HEK293 (cell line): ENCODE results near the gene RPS6KA2.

Source experiments
- CTCF ChIA-PET: fragments of 350-600 bp; formaldehyde crosslinking; extraction: SDS; loops from one replicate; lab custom pipeline; 2021; ENCODE audit warnings: antibody characterized with exemption; lab: Yijun Ruan, JAX
- POLR2A ChIA-PET: fragments of 300-600 bp; formaldehyde crosslinking; extraction: SDS; loops from one replicate; lab custom pipeline; 2020; ENCODE audit warnings: antibody characterized with exemption, inconsistent platforms; lab: Yijun Ruan, JAX
- H3K27ac ChIP-seq: fragments of 200-500 bp; sonication (Bioruptor generic); 2 replicates; pipeline ENCODE4 v1.5.1; 2014; ENCODE audit warnings: low read depth, low read length, control low read depth, inconsistent platforms; ENCODE audit errors: extremely low read depth
- H3K36me3 ChIP-seq, 2 experiments: fragments of 200-500 bp in 1 of 2; sonication (Bioruptor generic) in 1 of 2; 1 replicate in 1 of 2; 2 replicates in 1 of 2; pipeline ENCODE4 v1.5.1; 2014 to 2017; ENCODE audit warnings: inconsistent platforms in 2 of 2, low read length in 2 of 2; ENCODE audit not compliant: control insufficient read depth in 2 of 2, insufficient read depth in 1 of 2
- H3K4me1 ChIP-seq: fragments of 200-500 bp; sonication (Bioruptor generic); 2 replicates; pipeline ENCODE4 v1.5.1; 2014; ENCODE audit warnings: mild to moderate bottlenecking, low read length, inconsistent platforms; ENCODE audit not compliant: control insufficient read depth, insufficient read depth
- H3K4me3 ChIP-seq: 2 replicates; pipeline ENCODE4 v1.5.1; 2011; ENCODE audit warnings: low read depth, mild to moderate bottlenecking, control low read depth, low read length, moderate library complexity
- H3K9me3 ChIP-seq: fragments of 200-500 bp; sonication (Bioruptor generic); 2 replicates; pipeline ENCODE4 v1.5.1; 2014; ENCODE audit warnings: low read depth, low read length, inconsistent platforms; ENCODE audit not compliant: control insufficient read depth, insufficient read depth
- SETDB1 ChIP-seq: IDR thresholded peaks from one replicate; pipeline ENCODE4 v1.6.1; 2017; ENCODE audit warnings: mild to moderate bottlenecking, low read length, moderate library complexity, mixed read lengths; ENCODE audit not compliant: insufficient read length
- SP7 ChIP-seq: fragments of 450-650 bp; formaldehyde crosslinking; IDR thresholded peaks from 2 replicates; pipeline ENCODE4 v1.5.1; 2016; ENCODE audit warnings: missing biosample characterization, missing genetic modification characterization
- ZBTB48 ChIP-seq: fragments of 450-650 bp; formaldehyde crosslinking; IDR thresholded peaks from 2 replicates; pipeline ENCODE4 v1.5.1; 2016; ENCODE audit warnings: missing biosample characterization, missing genetic modification characterization
- ZEB2 ChIP-seq: fragments of 450-650 bp; formaldehyde crosslinking; IDR thresholded peaks from 2 replicates; pipeline ENCODE4 v1.5.1; 2016; ENCODE audit warnings: missing biosample characterization, missing genetic modification characterization
- ZNF112 ChIP-seq: fragments of 450-650 bp; formaldehyde crosslinking; IDR thresholded peaks from 2 replicates; pipeline ENCODE4 v1.5.0; 2017; ENCODE audit warnings: missing biosample characterization, missing genetic modification characterization
- ZNF138 ChIP-seq: fragments of 450-650 bp; formaldehyde crosslinking; IDR thresholded peaks from 2 replicates; pipeline ENCODE4 v1.5.1; 2016; ENCODE audit warnings: missing biosample characterization, missing genetic modification characterization, borderline replicate concordance
- ZNF335 ChIP-seq: fragments of 450-650 bp; formaldehyde crosslinking; conservative IDR thresholded peaks from 2 replicates; pipeline ENCODE4 v1.5.1; 2016; ENCODE audit warnings: missing biosample characterization, missing genetic modification characterization
- ZNF341 ChIP-seq: fragments of 450-650 bp; formaldehyde crosslinking; IDR thresholded peaks from 2 replicates; pipeline ENCODE4; 2016; ENCODE audit warnings: low read depth, missing biosample characterization, missing genetic modification characterization
- ZNF354C ChIP-seq: fragments of 450-650 bp; formaldehyde crosslinking; IDR thresholded peaks from 2 replicates; pipeline ENCODE4 v1.5.1; 2016; ENCODE audit warnings: missing biosample characterization, missing genetic modification characterization, low read depth, borderline replicate concordance
- ZNF426 ChIP-seq: fragments of 450-650 bp; formaldehyde crosslinking; IDR thresholded peaks from 2 replicates; pipeline ENCODE4 v1.5.1; 2017; ENCODE audit warnings: missing biosample characterization, missing genetic modification characterization, mild to moderate bottlenecking, inconsistent platforms, moderate library complexity
- ZNF473 ChIP-seq: fragments of 450-650 bp; formaldehyde crosslinking; IDR thresholded peaks from 2 replicates; pipeline ENCODE4 v1.5.1; 2017; ENCODE audit warnings: missing biosample characterization, missing genetic modification characterization
- ZNF549 ChIP-seq: fragments of 450-650 bp; IDR thresholded peaks from 2 replicates; pipeline ENCODE4 v1.5.1; 2018; ENCODE audit warnings: missing biosample characterization, missing genetic modification characterization, mild to moderate bottlenecking, inconsistent platforms, moderate library complexity
- ZNF792 ChIP-seq: fragments of 450-650 bp; formaldehyde crosslinking; IDR thresholded peaks from 2 replicates; pipeline ENCODE4 v1.5.1; 2016; ENCODE audit warnings: missing biosample characterization, missing genetic modification characterization
- ZSCAN30 ChIP-seq: fragments of 450-650 bp; IDR thresholded peaks from 2 replicates; pipeline ENCODE4 v1.5.1; 2018; ENCODE audit warnings: missing biosample characterization, mild to moderate bottlenecking, missing genetic modification characterization, moderate library complexity
- TF ChIP-seq, protein P1 (sequence below): fragments of 450-650 bp; formaldehyde crosslinking; conservative IDR thresholded peaks from 2 replicates; pipeline ENCODE4 v1.5.1; 2016; ENCODE audit warnings: low read depth, missing biosample characterization, missing genetic modification characterization
- TF ChIP-seq, protein P2 (sequence below): fragments of 450-650 bp; formaldehyde crosslinking; IDR thresholded peaks from 2 replicates; pipeline ENCODE4 v1.5.1; 2016; ENCODE audit warnings: missing biosample characterization, missing genetic modification characterization, borderline replicate concordance

Gene RPS6KA2

DNA sequence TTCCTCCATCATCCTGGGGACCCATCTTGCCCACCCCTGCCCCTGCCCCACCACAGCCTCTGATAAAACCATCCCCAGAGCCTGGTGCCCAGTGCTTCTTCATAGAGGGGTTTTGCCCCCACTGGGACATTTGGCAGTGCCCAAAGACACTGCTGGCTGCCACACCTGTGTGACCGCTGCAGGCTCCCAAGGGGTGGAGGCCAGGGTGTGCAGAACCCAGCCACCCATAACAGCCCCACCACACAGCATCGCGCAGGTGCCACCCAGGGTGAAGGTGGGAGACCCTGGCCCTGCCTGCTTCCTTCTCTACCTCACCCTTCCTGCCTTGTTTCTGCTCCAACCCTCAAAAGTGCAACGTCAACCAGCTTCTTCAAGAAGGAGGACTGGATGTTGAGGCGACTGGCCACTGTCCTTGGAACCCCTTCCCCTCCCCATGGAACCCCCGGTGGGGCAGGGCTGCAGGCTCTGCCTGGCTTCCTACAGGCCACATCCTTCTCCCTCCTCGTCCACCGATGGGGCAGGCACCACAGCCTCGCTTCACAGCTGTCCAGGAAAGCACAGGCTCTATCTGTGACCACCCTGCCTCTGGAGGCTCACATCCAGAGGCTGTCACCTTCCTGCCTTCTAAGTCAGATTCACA lies 165.1 kb downstream of the RPS6KA2 start:
- H3K27ac ChIP-seq, result no peak overlapping the region
- H3K4me1 ChIP-seq, result no peaks in the 10 kb centered on the region
- ChIA-PET CTCF (interaction anchor here (0.6 kb wide), 1 partner anchor 503 kb away, joined by 3 read pairs; no protein-coding TSS in a partner anchor), POLR2A (no interaction called here)
- H3K4me3 ChIP-seq, result no peak overlapping the region
- no peak for TF ChIP-seq ZEB2 (tag by site-specific recombination)
- TF ChIP-seq ZNF549 (tag by site-specific recombination), result no peak
- TF ChIP-seq ZNF335 (tag by site-specific recombination), result no peak
- no peak for TF ChIP-seq ZNF473 (tag by site-specific recombination)
- TF ChIP-seq ZNF426 (tag by site-specific recombination), result no peak
- TF ChIP-seq ZNF112 (tag by site-specific recombination), result no peak
- no peak for TF ChIP-seq SP7
- TF ChIP-seq ZNF354C (tag by site-specific recombination), result no peak
- no peak for TF ChIP-seq ZNF138
- TF ChIP-seq SETDB1, result no peak
- TF ChIP-seq, protein P1, sequence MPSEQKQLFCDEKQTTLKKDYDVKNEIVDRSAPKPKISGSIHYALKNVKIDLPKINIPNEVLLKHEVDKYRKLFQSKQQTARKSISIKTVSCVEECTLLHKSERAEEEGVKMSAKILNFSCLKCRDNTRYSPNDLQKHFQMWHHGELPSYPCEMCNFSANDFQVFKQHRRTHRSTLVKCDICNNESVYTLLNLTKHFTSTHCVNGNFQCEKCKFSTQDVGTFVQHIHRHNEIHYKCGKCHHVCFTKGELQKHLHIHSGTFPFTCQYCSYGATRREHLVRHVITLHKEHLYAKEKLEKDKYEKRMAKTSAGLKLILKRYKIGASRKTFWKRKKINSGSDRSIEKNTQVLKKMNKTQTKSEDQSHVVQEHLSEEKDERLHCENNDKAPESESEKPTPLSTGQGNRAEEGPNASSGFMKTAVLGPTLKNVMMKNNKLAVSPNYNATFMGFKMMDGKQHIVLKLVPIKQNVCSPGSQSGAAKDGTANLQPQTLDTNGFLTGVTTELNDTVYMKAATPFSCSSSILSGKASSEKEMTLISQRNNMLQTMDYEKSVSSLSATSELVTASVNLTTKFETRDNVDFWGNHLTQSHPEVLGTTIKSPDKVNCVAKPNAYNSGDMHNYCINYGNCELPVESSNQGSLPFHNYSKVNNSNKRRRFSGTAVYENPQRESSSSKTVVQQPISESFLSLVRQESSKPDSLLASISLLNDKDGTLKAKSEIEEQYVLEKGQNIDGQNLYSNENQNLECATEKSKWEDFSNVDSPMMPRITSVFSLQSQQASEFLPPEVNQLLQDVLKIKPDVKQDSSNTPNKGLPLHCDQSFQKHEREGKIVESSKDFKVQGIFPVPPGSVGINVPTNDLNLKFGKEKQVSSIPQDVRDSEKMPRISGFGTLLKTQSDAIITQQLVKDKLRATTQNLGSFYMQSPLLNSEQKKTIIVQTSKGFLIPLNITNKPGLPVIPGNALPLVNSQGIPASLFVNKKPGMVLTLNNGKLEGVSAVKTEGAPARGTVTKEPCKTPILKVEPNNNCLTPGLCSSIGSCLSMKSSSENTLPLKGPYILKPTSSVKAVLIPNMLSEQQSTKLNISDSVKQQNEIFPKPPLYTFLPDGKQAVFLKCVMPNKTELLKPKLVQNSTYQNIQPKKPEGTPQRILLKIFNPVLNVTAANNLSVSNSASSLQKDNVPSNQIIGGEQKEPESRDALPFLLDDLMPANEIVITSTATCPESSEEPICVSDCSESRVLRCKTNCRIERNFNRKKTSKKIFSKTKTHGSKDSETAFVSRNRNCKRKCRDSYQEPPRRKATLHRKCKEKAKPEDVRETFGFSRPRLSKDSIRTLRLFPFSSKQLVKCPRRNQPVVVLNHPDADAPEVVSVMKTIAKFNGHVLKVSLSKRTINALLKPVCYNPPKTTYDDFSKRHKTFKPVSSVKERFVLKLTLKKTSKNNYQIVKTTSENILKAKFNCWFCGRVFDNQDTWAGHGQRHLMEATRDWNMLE (tag by site-specific recombination), result no peak
- no peak for TF ChIP-seq ZBTB48
- TF ChIP-seq, protein P2, sequence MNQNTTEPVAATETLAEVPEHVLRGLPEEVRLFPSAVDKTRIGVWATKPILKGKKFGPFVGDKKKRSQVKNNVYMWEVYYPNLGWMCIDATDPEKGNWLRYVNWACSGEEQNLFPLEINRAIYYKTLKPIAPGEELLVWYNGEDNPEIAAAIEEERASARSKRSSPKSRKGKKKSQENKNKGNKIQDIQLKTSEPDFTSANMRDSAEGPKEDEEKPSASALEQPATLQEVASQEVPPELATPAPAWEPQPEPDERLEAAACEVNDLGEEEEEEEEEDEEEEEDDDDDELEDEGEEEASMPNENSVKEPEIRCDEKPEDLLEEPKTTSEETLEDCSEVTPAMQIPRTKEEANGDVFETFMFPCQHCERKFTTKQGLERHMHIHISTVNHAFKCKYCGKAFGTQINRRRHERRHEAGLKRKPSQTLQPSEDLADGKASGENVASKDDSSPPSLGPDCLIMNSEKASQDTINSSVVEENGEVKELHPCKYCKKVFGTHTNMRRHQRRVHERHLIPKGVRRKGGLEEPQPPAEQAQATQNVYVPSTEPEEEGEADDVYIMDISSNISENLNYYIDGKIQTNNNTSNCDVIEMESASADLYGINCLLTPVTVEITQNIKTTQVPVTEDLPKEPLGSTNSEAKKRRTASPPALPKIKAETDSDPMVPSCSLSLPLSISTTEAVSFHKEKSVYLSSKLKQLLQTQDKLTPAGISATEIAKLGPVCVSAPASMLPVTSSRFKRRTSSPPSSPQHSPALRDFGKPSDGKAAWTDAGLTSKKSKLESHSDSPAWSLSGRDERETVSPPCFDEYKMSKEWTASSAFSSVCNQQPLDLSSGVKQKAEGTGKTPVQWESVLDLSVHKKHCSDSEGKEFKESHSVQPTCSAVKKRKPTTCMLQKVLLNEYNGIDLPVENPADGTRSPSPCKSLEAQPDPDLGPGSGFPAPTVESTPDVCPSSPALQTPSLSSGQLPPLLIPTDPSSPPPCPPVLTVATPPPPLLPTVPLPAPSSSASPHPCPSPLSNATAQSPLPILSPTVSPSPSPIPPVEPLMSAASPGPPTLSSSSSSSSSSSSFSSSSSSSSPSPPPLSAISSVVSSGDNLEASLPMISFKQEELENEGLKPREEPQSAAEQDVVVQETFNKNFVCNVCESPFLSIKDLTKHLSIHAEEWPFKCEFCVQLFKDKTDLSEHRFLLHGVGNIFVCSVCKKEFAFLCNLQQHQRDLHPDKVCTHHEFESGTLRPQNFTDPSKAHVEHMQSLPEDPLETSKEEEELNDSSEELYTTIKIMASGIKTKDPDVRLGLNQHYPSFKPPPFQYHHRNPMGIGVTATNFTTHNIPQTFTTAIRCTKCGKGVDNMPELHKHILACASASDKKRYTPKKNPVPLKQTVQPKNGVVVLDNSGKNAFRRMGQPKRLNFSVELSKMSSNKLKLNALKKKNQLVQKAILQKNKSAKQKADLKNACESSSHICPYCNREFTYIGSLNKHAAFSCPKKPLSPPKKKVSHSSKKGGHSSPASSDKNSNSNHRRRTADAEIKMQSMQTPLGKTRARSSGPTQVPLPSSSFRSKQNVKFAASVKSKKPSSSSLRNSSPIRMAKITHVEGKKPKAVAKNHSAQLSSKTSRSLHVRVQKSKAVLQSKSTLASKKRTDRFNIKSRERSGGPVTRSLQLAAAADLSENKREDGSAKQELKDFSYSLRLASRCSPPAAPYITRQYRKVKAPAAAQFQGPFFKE, result no peak
- TF ChIP-seq ZNF341 (tag by site-specific recombination), result no peak
- TF ChIP-seq ZNF792 (tag by site-specific recombination), result no peak
- no peak for TF ChIP-seq ZSCAN30
- H3K36me3 ChIP-seq, result peaks cover 0 to 3% of the 10 kb centered on the region in 2 experiments; a peak in 1 of 3 replicates
- no peaks in the 10 kb centered on the region for H3K9me3 ChIP-seq
